ENCODE data around the gene CCDC18.
"Not testable (repeated sequence)": the region's sequence is repeated elsewhere in the genome, so short reads cannot be mapped to it uniquely, and the experiment has no call there.

CCDC18 gene

GRCh38 chr1:93205892-93206566 is 25.5 kb downstream of the CCDC18 start:
- Histone ChIP-seq H3K9me3 (replicated peaks in 1 of 11) (no peaks in the 10 kb centered on the region), H3K4me1 (peaks cover 0 to 5% (median 0%) of the 10 kb centered on the region in 10 experiments; a peak in 2 of 20 replicates), H3K27me3 (no peaks in the 10 kb centered on the region), H3K9ac (no peak overlapping the region), H3K4me2 (no peak overlapping the region), H3K4me3 (no peak overlapping the region), H3K27ac (no peak overlapping the region), H4K20me1 (no peaks in the 10 kb centered on the region), H3K36me3 (peaks cover 56 to 99% (median 71%) of the 10 kb centered on the region in 11 experiments)
- no peak for TF ChIP-seq Cebpa-rat (IDR thresholded peaks at IDR 0.05)

GRCh38 chr1:93206567-93206954 is 26.0 kb downstream of the CCDC18 start:
- no peak for TF ChIP-seq Cebpa-rat (IDR thresholded peaks at IDR 0.05)
- H4K20me1 ChIP-seq = no peaks in the 10 kb centered on the region
- H3K9me3 ChIP-seq (replicated peaks in 1 of 11) = no peaks in the 10 kb centered on the region
- peaks cover 52 to 96% (median 69%) of the 10 kb centered on the region in 11 experiments for H3K36me3 ChIP-seq
- no peak overlapping the region for H3K27ac ChIP-seq
- no peaks in the 10 kb centered on the region for H3K27me3 ChIP-seq
- H3K4me2 ChIP-seq = no peak overlapping the region
- no peak overlapping the region for H3K9ac ChIP-seq
- H3K4me3 ChIP-seq = no peak overlapping the region
- H3K4me1 ChIP-seq = peaks cover 0 to 5% (median 0%) of the 10 kb centered on the region in 10 experiments; a peak in 2 of 20 replicates

- Histone ChIP-seq H3K4me2 (no peak overlapping the region), H3K27ac (no peak overlapping the region), H3K9ac (no peak overlapping the region), H3K36me3 (peaks cover 46 to 95% (median 67%) of the 10 kb centered on the region in 11 experiments), H3K4me3 (no peak overlapping the region), H4K20me1 (no peaks in the 10 kb centered on the region), H3K27me3 (no peaks in the 10 kb centered on the region), H3K9me3 (replicated peaks in 1 of 11) (no peaks in the 10 kb centered on the region), H3K4me1 (peaks cover 0 to 5% (median 0%) of the 10 kb centered on the region in 10 experiments; a peak in 2 of 20 replicates)
- no peak for TF ChIP-seq Cebpa-rat (IDR thresholded peaks at IDR 0.05)
Observed at GRCh38 chr1:93207211-93207610, 26.7 kb downstream of the CCDC18 start.

- H4K20me1 ChIP-seq = no peaks in the 10 kb centered on the region
- H3K4me2 ChIP-seq = no peak overlapping the region
- H3K9me3 ChIP-seq (replicated peaks in 1 of 11) = peaks cover 0 to under 1% (median 0%) of the 10 kb centered on the region in 11 experiments; a peak in 2 of 22 replicates
- no peak overlapping the region for H3K4me3 ChIP-seq
- H3K27ac ChIP-seq = no peak overlapping the region
- H3K9ac ChIP-seq = no peak overlapping the region
- H3K36me3 ChIP-seq = peaks cover 49 to 90% (median 64%) of the 10 kb centered on the region in 11 experiments
- peaks cover 0 to 13% (median 7%) of the 10 kb centered on the region in 10 experiments; a peak in 13 of 20 replicates for H3K4me1 ChIP-seq
- no peak for TF ChIP-seq Cebpa-rat (IDR thresholded peaks at IDR 0.05)
- H3K27me3 ChIP-seq = no peaks in the 10 kb centered on the region
Observed at GRCh38 chr1:93215322-93215721, 34.8 kb downstream of the CCDC18 start.

- no peak overlapping the region for H3K9ac ChIP-seq
- H3K4me1 ChIP-seq = peaks cover 0 to 13% (median 7%) of the 10 kb centered on the region in 10 experiments; a peak in 13 of 20 replicates
- no peaks in the 10 kb centered on the region for H3K27me3 ChIP-seq
- no peak overlapping the region for H3K27ac ChIP-seq
- H3K9me3 ChIP-seq (replicated peaks in 1 of 11) = peaks cover 0 to 6% (median 4%) of the 10 kb centered on the region in 11 experiments; a peak in 8 of 22 replicates
- H4K20me1 ChIP-seq = no peaks in the 10 kb centered on the region
- H3K4me2 ChIP-seq = peak overlapping the region in 8 of 11 experiments; percentile 10 to 53 (median 40); a peak in 13 of 22 replicates
- no peak overlapping the region for H3K4me3 ChIP-seq
- no peak for TF ChIP-seq Cebpa-rat (IDR thresholded peaks at IDR 0.05)
- peaks cover 57 to 95% (median 79%) of the 10 kb centered on the region in 11 experiments for H3K36me3 ChIP-seq
Observed at GRCh38 chr1:93219443-93219842, 38.9 kb downstream of the CCDC18 start.

- not testable (repeated sequence) for H3K4me3 ChIP-seq; H3K27me3 ChIP-seq; H3K4me2 ChIP-seq; H4K20me1 ChIP-seq; H3K9ac ChIP-seq; H3K27ac ChIP-seq; H3K9me3 ChIP-seq (replicated peaks in 1 of 11)
- Histone ChIP-seq H3K36me3 (peaks cover 58 to 96% (median 78%) of the 10 kb centered on the region in 11 experiments), H3K4me1 (peaks cover 0 to 13% (median 8%) of the 10 kb centered on the region in 10 experiments; a peak in 15 of 20 replicates)
Observed at GRCh38 chr1:93220716-93221115, 40.2 kb downstream of the CCDC18 start.

- Histone ChIP-seq H4K20me1 (no peaks in the 10 kb centered on the region), H3K27ac (no peak overlapping the region), H3K27me3 (no peaks in the 10 kb centered on the region), H3K4me1 (peaks cover 0 to 13% (median 8%) of the 10 kb centered on the region in 10 experiments; a peak in 15 of 20 replicates), H3K4me2 (no peak overlapping the region), H3K36me3 (peaks cover 53 to 98% (median 83%) of the 10 kb centered on the region in 11 experiments), H3K9ac (no peak overlapping the region), H3K4me3 (no peak overlapping the region), H3K9me3 (replicated peaks in 1 of 11) (peaks cover 0 to 6% (median 4%) of the 10 kb centered on the region in 11 experiments; a peak in 8 of 22 replicates)
- no peak for TF ChIP-seq Cebpa-rat (IDR thresholded peaks at IDR 0.05)
Observed at GRCh38 chr1:93221913-93222312, 41.4 kb downstream of the CCDC18 start.

- no peak for TF ChIP-seq Cebpa-rat (IDR thresholded peaks at IDR 0.05)
- no peak overlapping the region for H3K4me3 ChIP-seq
- H4K20me1 ChIP-seq = no peaks in the 10 kb centered on the region
- no peak overlapping the region for H3K27ac ChIP-seq
- peaks cover 0 to 6% (median 4%) of the 10 kb centered on the region in 11 experiments; a peak in 8 of 22 replicates for H3K9me3 ChIP-seq (replicated peaks in 1 of 11)
- no peak overlapping the region for H3K4me2 ChIP-seq
- H3K9ac ChIP-seq = no peak overlapping the region
- no peaks in the 10 kb centered on the region for H3K27me3 ChIP-seq
- peaks cover 0 to 13% (median 8%) of the 10 kb centered on the region in 10 experiments; a peak in 15 of 20 replicates for H3K4me1 ChIP-seq
- peaks cover 55 to 98% (median 82%) of the 10 kb centered on the region in 11 experiments for H3K36me3 ChIP-seq
Observed at GRCh38 chr1:93223023-93223675, 42.6 kb downstream of the CCDC18 start.

GRCh38 chr1:93235261-93235660 is 54.7 kb downstream of the CCDC18 start:
- H3K4me2 ChIP-seq = no peak overlapping the region

More at GRCh38 chr1:93235261-93235660, 54.7 kb downstream of the CCDC18 start:
- TF ChIP-seq Cebpa-rat (IDR thresholded peaks at IDR 0.05) = no peak
- Histone ChIP-seq H3K36me3 (peaks cover 42 to 90% (median 63%) of the 10 kb centered on the region in 11 experiments), H3K9ac (no peak overlapping the region), H3K4me1 (no peaks in the 10 kb centered on the region), H3K27me3 (no peaks in the 10 kb centered on the region), H4K20me1 (no peaks in the 10 kb centered on the region), H3K27ac (no peak overlapping the region), H3K9me3 (replicated peaks in 1 of 11) (peaks cover 0 to 14% (median 8%) of the 10 kb centered on the region in 11 experiments; a peak in 18 of 22 replicates), H3K4me3 (no peak overlapping the region)
